ENCODE results near the gene PRUNE2. TPM values are rescaled to one million over a fixed set of nuclear protein-coding genes. Genes with fewer than 3 reads are reported as not detected.

The PRUNE2 gene
- total and polyA plus RNA-seq, 2 of the 8 experiments (the other 6 are each of a cell fraction or from before 2014, with no cell fraction given): 5.5 to 13.3 TPM

GRCh38 chr9:76812591-76812990 lies 93.3 kb downstream of the PRUNE2 start:
- FAIRE-seq (no peak), DNase-seq (ENCODE audit: low read depth in 1 of 2, low spot score in 2 of 2) (no peak)
- Histone ChIP-seq H3K27ac (ENCODE audit: low read depth, low read length) (no peak overlapping the region), H3K4ac (replicated peaks; ENCODE audit: insufficient read length, low read depth, low read length) (no peak overlapping the region), H3K4me1 (replicated peaks in 1 of 4; ENCODE audit: control insufficient read depth in 3 of 4, insufficient read depth in 4 of 4, low read length in 3 of 4) (no peaks in the 10 kb centered on the region), H4K91ac (replicated peaks; ENCODE audit: insufficient read length, low read length) (no peak overlapping the region), H2BK12ac (ENCODE audit: low read depth, low read length) (no peak overlapping the region), H2BK5ac (ENCODE audit: low read depth, low read length) (no peak overlapping the region), H3K9ac (replicated peaks in 1 of 4; ENCODE audit: extremely low read depth in 1 of 4, low read depth in 3 of 4, low read length in 3 of 4) (no peak overlapping the region), H2BK15ac (ENCODE audit: low read length) (no peak overlapping the region), H2AFZ (ENCODE audit: low read length) (no peak overlapping the region), H3K79me1 (ENCODE audit: low read depth, low read length) (no peaks in the 10 kb centered on the region), H3K27me3 (replicated peaks in 1 of 4; ENCODE audit: control insufficient read depth in 3 of 4, extremely low read depth in 1 of 4, insufficient read depth in 3 of 4, low read length in 3 of 4) (no peaks in the 10 kb centered on the region), H4K8ac (ENCODE audit: extremely low read depth, insufficient read depth, low read length) (no peak overlapping the region), H3K23me2 (ENCODE audit: low read depth, low read length) (no peaks in the 10 kb centered on the region), H2AK5ac (ENCODE audit: low read depth, low read length) (no peak overlapping the region), H3K18ac (ENCODE audit: extremely low read depth, low read length) (no peak overlapping the region), H4K5ac (ENCODE audit: insufficient read length, low read depth, low read length) (no peak overlapping the region), H3K9me3 (ENCODE audit: insufficient read depth in 2 of 2, low read depth in 1 of 2, low read length in 1 of 2) (no peaks in the 10 kb centered on the region), H2BK20ac (ENCODE audit: low read length) (no peak overlapping the region), H2BK120ac (replicated peaks; ENCODE audit: low read depth, low read length) (no peak overlapping the region), H3K23ac (ENCODE audit: insufficient read length) (no peak overlapping the region), H3K14ac (ENCODE audit: insufficient read length) (no peak overlapping the region), H3K56ac (replicated peaks; ENCODE audit: insufficient read length, low read depth, low read length) (no peak overlapping the region), H3K79me2 (ENCODE audit: control insufficient read depth in 1 of 2, insufficient read depth in 2 of 2, low read length in 2 of 2) (no peaks in the 10 kb centered on the region), H3K4me3 (ENCODE audit: extremely low read depth in 1 of 4, insufficient read depth in 2 of 4, low read depth in 3 of 4, low read length in 4 of 4) (no peak overlapping the region), H3K4me2 (ENCODE audit: insufficient read depth in 1 of 2, low read depth in 2 of 2, low read length in 2 of 2) (no peak overlapping the region), H4K20me1 (replicated peaks in 1 of 2; ENCODE audit: control insufficient read depth in 1 of 2, insufficient read depth in 2 of 2, low read length in 2 of 2) (no peaks in the 10 kb centered on the region), H3K36me3 (ENCODE audit: control insufficient read depth in 2 of 4, insufficient read depth in 4 of 4, low read length in 3 of 4) (no peaks in the 10 kb centered on the region)
- ChIA-PET CTCF (ENCODE audit: partially characterized antibody) (interaction anchor here (0.9 to 8.2 kb wide), 13 partner anchors 61 to 479 kb away, joined by 3 to 217 read pairs (median 4); partner anchors contain the start of gene PRUNE2), POLR2A (ENCODE audit: partially characterized antibody) (no interaction called here)
- WGBS, 2 experiments (ENCODE audit: extremely low coverage in 1 of 2, insufficient coverage in 1 of 2, insufficient read length in 1 of 2, insufficient replicate concordance in 2 of 2, low coverage in 1 of 2, low lambda C conversion rate in 2 of 2, missing lambda C conversion rate in 1 of 2): 88% methylated on average over 6 of the region's 6 CpGs; no CpG with 5 or more reads in 1 of the 2 experiments
- TF ChIP-seq POU5F1 (IDR thresholded peaks at IDR 0.05; ENCODE audit: low read depth, low read length) (no peak), SP2 (IDR thresholded peaks at IDR 0.05; ENCODE audit: low read length) (no peak), ZNF274 (IDR thresholded peaks at IDR 0.05; ENCODE audit: borderline replicate concordance, extremely low read depth, low read length) (no peak), RFX5 (IDR thresholded peaks at IDR 0.05; ENCODE audit: borderline replicate concordance, low read depth, low read length) (no peak), KDM1A (IDR thresholded peaks at IDR 0.05; ENCODE audit: borderline replicate concordance, low read length) (no peak), EZH2 (IDR thresholded peaks at IDR 0.05; ENCODE audit: low read depth, low read length, severe bottlenecking) (no peak), TCF12 (IDR thresholded peaks at IDR 0.05; ENCODE audit: low read depth, low read length) (no peak), BCL11A (IDR thresholded peaks at IDR 0.05; ENCODE audit: low read depth in 2 of 2, low read length in 2 of 2) (no peak), RAD21 (IDR thresholded peaks at IDR 0.05 in 1 of 2, conservative IDR thresholded peaks at IDR 0.05 in 1 of 2; ENCODE audit: low read depth in 2 of 2, low read length in 2 of 2) (no peak), SIN3A (conservative IDR thresholded peaks at IDR 0.05 in 1 of 2, IDR thresholded peaks at IDR 0.05 in 1 of 2; ENCODE audit: low read depth in 1 of 2, low read length in 2 of 2) (no peak)

All from H1 (cell line).